HepG2 (cell line): ENCODE data around the gene PPP4C. TPM values are rescaled to one million over a fixed set of nuclear protein-coding genes. Genes with fewer than 3 reads are reported as not detected.

Experiments
- AGO2 ChIP-seq: fragments of 200-400 bp; formaldehyde crosslinking; optimal IDR thresholded peaks from 2 replicates; pipeline ENCODE3; 2017; ENCODE audit warnings: mild to moderate bottlenecking, low read depth, low read length, moderate library complexity
- CENPX ChIP-seq: sonication (generic); formaldehyde crosslinking; IDR thresholded peaks from 2 replicates; pipeline ENCODE4 v1.9.0; 2021; ENCODE audit warnings: mild to moderate bottlenecking, missing genetic modification reagents, moderate library complexity
- HNF1A ChIP-seq, 2 experiments: sonication (generic) in 1 of 2; formaldehyde crosslinking in 1 of 2; IDR thresholded peaks; 2 replicates each; pipeline versions ENCODE4 v1.4.0 to v1.6.1; 2016 to 2020; ENCODE audit warnings: borderline replicate concordance in 1 of 2, low read depth in 1 of 2, mild to moderate bottlenecking in 1 of 2, missing genetic modification reagents in 1 of 2
- NFE2 ChIP-seq: sonication (generic); formaldehyde crosslinking; IDR thresholded peaks from 2 replicates; pipeline ENCODE4 v1.4.0; 2020; ENCODE audit warnings: missing genetic modification reagents
- TEAD3 ChIP-seq: optimal IDR thresholded peaks from 2 replicates; pipeline ENCODE3; 2016; ENCODE audit warnings: borderline replicate concordance
- ZNF318 ChIP-seq: sonication (generic); formaldehyde crosslinking; IDR thresholded peaks from 2 replicates; pipeline ENCODE4 v1.4.0; 2020; ENCODE audit warnings: mild to moderate bottlenecking, missing genetic modification reagents
- polyA plus RNA-seq, 8 experiments: library from polyadenylated mRNA; depleted of rRNA in 3 of 8; stranded (reverse) in 7 of 8; unstranded in 1 of 8; fragments of >200 nt; fragmentation: Illumina TruSeq in 4 of 8; extraction: Trizol in 4 of 8; gene quantifications; 2 replicates each; pipeline versions ENCODE4 v1.2.1 to v1.2.3, GENCODE V29; 2011 to 2016; ENCODE audit warnings: low read depth in 4 of 8, missing spikeins in 1 of 8, mixed read lengths in 1 of 8; ENCODE audit not compliant: insufficient read depth in 1 of 8
- total RNA-seq, 5 experiments: library from RNA; depleted of rRNA; stranded (reverse); fragments of >200 nt; fragmentation: Illumina TruSeq; extraction: Trizol; gene quantifications; 2 replicates each; pipeline ENCODE4 v1.2.3, GENCODE V29; 2016; ENCODE audit warnings: low read depth in 1 of 5
- TF ChIP-seq, protein P1 (sequence below): sonication (generic); formaldehyde crosslinking; IDR thresholded peaks from 2 replicates; pipeline ENCODE4 v1.4.0; 2020; ENCODE audit warnings: missing genetic modification reagents
- TF ChIP-seq, protein P2 (sequence below): sonication (generic); formaldehyde crosslinking; IDR thresholded peaks from 2 replicates; pipeline ENCODE4 v1.9.0; 2021; ENCODE audit warnings: missing genetic modification reagents, mild to moderate bottlenecking, borderline replicate concordance

Gene PPP4C
- total and polyA plus RNA-seq, 2 of the 13 experiments (the other 11 are each of a cell fraction or from before 2014, with no cell fraction given): 176 to 220 TPM

GRCh38 chr16:30052671-30053372, 23.0 kb upstream of the PPP4C start (continued):
- TF ChIP-seq HNF1A (IDR thresholded peaks at IDR 0.05; ENCODE audit: low read depth): no peak
- peak; percentile 77; the same call in 1 of the 2 replicates for TF ChIP-seq HNF1A (CRISPR knock-in tag; IDR thresholded peaks at IDR 0.05; ENCODE audit: borderline replicate concordance)
- TF ChIP-seq ZNF318: no peak
- no peak for TF ChIP-seq AGO2
- TF ChIP-seq TEAD3 (CRISPR knock-in tag): peak; percentile 91
- TF ChIP-seq, protein P1, sequence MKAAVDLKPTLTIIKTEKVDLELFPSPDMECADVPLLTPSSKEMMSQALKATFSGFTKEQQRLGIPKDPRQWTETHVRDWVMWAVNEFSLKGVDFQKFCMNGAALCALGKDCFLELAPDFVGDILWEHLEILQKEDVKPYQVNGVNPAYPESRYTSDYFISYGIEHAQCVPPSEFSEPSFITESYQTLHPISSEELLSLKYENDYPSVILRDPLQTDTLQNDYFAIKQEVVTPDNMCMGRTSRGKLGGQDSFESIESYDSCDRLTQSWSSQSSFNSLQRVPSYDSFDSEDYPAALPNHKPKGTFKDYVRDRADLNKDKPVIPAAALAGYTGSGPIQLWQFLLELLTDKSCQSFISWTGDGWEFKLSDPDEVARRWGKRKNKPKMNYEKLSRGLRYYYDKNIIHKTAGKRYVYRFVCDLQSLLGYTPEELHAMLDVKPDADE (CRISPR knock-in tag): 0 out of 2 replicates have a peak, but pooled peaks have one; percentile 71
- TF ChIP-seq CENPX: no peak
- TF ChIP-seq, protein P2, sequence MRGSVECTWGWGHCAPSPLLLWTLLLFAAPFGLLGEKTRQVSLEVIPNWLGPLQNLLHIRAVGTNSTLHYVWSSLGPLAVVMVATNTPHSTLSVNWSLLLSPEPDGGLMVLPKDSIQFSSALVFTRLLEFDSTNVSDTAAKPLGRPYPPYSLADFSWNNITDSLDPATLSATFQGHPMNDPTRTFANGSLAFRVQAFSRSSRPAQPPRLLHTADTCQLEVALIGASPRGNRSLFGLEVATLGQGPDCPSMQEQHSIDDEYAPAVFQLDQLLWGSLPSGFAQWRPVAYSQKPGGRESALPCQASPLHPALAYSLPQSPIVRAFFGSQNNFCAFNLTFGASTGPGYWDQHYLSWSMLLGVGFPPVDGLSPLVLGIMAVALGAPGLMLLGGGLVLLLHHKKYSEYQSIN: no peak
- TF ChIP-seq NFE2: 0 out of 2 replicates have a peak, but pooled peaks have one; percentile 18
